MM.1S (cell line): Measurements from ENCODE around the gene TIMP1.

Experiments used
- CTCF ChIP-seq: fragments of 300-600 bp; sonication (generic); IDR thresholded peaks from 2 replicates; pipeline ENCODE4 v1.5.1; 2016; ENCODE audit warnings: antibody characterized with exemption, low read length, mixed read lengths
- EZH2 ChIP-seq: fragments of 300-600 bp; sonication (generic); optimal IDR thresholded peaks from 2 replicates; pipeline ENCODE3; 2017; ENCODE audit warnings: low read depth, mild to moderate bottlenecking, antibody characterized with exemption, low read length, mixed read lengths
- EZH2phosphoT487 ChIP-seq: fragments of 300-600 bp; sonication (generic); IDR thresholded peaks from 2 replicates; pipeline ENCODE4 v1.6.1; 2018; ENCODE audit warnings: antibody characterized with exemption, low read length

- TF ChIP-seq CTCF (no peak), EZH2 (no peak), EZH2phosphoT487 (no peak)
Measured at GRCh38 chrX:47571896-47572295, 10.3 kb upstream of the TIMP1 start.
